CD4-positive, alpha-beta T cell treated with Interleukin-21 for 1 hour (primary cell): ENCODE measurements around the gene ATAD5.
"Not testable (repeated sequence)": the region's sequence is repeated elsewhere in the genome, so short reads cannot be mapped to it uniquely, and the experiment has no call there.

Experiments used
- DNase-seq: peaks from one replicate; pipeline ENCODE4 v3.0.0-alpha.2; 2020

Gene ATAD5

DNA sequence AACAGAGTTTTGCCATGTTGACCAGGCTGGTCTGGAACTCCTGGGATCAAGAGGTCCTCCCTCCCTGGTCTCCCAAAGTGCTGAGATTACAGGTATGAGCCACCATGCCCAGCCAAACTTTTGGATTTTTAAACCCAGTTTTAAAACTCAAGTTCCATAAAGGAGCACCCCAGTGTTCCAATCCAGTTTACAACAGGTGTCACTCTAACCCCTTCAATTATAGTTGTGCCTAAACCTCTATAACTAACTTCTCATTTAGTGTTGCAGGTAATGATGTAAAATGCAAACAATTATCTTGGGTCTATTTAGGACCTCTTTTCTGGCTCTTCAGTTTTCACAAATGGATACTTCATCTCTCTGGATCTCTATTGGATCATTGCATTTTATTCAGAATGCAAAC is 82.2 kb downstream of the ATAD5 start:
- DNase-seq, result no peak

DNA sequence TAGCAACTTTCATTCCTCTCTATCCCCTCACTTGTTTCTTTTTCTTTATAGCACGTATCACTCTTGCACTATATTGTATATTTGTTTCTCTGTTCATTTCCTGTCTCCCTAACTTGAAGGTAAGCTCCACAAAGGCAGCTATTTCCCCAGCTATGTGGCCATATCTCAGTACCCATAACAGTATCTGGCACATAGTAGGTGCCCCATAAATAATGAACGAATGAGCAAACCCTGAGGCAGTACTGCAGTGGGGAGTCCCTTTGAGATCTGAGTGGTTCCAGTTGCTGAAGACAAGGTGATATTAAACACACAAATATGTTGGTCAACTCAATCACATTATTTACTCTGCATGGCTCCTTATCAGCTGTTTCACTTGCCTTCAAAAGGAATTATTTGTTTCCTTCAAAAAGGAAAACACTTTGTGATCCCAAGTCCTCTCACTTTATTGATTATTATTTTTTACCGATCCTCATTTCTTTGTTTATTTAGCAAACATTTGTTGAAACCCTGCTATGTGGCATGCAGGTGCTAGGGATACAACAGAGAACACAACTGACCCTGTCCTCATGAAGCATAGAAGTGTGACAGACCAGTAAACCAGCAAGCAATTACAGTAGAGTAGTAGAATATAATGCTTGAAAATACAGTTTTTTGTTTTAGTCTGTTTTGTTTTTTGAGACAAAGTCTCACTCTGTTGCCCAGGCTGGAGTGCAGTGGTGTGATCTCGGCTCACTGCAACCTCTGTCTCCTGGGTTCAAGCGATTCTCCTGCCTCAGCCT is 84.3 kb downstream of the ATAD5 start:
- DNase-seq, result no peak

- DNase-seq, result no peak
Measured at GRCh38 chr17:30917050-30917449, 85.3 kb downstream of the ATAD5 start.

DNA sequence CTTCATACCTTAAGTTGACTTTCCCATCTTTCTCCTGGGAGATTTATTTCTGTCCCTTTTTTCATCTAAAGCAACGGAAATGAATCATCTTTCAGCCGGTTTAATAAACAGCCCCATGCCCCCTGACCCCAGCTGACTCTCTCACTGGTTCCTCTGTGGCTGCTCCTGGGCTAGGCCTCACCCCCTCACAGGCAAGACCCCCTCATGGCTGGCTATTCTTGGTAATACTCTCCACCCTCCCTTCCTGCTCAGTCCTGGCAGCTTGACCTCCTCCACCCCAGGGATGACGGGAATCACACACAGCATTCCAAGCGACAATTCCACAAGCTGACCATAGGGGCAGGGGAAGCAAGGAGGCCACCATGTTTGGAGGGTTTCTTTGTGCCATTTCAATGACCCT is 88.5 kb downstream of the ATAD5 start:
- no peak for DNase-seq

- no peak for DNase-seq
Measured at GRCh38 chr17:30920683-30921543, 89.1 kb downstream of the ATAD5 start.

DNA sequence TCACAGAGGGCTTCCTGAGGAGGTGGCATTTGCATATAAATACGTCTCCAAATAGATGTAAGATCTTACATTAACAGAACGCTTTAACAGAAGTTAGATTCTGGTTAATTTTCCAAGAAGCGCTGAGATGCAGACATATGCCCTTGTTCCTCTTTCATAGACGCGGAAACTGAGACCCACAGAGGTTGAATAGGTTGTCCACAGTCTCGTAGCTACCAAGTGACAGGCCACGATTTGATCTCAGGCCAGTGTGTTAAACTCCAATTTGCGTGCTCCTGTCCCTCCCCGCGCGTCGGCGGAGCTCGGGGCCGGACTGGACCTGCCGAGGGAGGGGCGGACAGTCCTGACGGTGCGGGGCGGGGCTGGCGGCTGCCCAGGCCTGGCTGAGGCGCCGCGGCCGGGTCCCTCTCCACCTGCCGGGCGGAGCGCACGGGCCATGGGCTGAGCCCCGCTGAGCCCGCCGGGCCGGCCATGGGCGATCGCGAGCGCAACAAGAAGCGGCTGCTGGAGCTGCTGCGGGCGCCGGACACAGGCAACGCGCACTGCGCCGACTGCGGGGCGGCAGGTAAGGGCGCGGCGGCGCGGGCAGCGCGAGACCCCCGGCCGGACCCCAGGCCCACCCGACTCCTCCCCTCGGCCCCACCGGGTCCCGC is 89.9 kb downstream of the ATAD5 start, which contains the start of gene ADAP2:
Gene ADAP2 (plus strand): TSS at position 402 of the 653 bp plus-strand sequence. CDS start 70 bp downstream, at position 472.
- DNase-seq, result no peak

GRCh38 chr17:30922235-30923030 is 90.7 kb downstream of the ATAD5 start:
- no peak for DNase-seq

- DNase-seq, result no peak
Measured at GRCh38 chr17:30924341-30924740, 92.6 kb downstream of the ATAD5 start.

DNA sequence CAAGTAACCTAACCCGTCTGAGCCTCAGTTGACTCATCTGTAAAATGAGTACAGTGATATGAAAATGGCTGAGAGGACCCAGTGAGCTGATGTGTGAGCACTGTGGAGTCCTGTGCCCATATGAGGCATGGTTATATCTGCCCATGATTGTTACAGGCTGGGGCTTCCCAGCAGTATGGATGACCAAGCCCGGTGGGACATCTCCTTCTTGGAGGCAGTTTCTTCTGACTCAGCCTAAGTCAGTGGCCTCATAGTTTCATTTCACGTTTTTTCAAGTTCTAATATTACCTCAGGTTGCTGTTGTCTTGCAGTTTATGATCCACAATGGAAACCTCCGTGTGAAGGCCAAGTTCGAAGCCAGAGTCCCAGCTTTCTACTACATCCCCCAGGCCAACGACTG is 94.8 kb downstream of the ATAD5 start:
- DNase-seq, result no peak

- no peak for DNase-seq
Measured at GRCh38 chr17:30927756-30928155, 96.0 kb downstream of the ATAD5 start.

DNA sequence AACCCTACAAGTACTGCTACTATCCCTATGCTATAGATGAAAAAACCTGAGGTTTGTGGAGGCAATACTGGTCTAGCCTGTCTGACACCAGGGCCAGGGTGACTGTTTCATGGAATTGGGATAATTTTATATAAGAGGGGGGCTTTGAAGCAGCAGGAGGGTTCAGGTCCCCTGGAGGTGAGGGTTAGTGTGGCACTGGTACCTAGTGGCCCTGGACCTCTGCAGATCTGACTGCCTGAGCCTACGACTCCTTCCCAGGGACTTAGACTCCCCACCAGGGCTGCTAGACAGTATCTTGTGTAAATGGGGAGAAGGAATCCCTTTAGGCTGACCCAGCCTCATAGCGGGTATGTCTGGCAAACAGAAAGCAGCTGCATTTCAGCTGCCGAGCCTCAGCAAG is 96.8 kb downstream of the ATAD5 start:
- DNase-seq, result no peak

GRCh38 chr17:30929081-30929633 is 97.4 kb downstream of the ATAD5 start:
- no peak for DNase-seq

DNA sequence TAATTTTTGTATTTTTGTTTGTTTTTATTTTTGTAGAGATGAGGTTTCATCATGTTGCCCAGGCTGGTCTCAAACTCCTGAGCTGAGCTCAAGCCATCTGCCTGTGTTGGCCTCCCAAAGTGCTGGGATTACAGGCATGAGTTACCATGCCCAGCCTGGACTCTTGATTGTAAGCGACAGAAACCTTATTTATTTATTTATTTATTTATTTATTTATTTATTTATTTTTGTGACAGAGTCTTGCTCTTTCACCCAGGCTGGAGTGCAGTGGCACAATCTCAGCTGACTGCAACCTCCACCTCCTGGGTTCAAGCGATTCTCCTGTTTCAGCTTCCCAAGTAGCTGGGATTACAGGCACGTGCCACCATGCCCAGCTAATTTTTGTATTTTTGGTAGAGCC is 98.1 kb downstream of the ATAD5 start:
- DNase-seq, result not testable (repeated sequence)

DNA sequence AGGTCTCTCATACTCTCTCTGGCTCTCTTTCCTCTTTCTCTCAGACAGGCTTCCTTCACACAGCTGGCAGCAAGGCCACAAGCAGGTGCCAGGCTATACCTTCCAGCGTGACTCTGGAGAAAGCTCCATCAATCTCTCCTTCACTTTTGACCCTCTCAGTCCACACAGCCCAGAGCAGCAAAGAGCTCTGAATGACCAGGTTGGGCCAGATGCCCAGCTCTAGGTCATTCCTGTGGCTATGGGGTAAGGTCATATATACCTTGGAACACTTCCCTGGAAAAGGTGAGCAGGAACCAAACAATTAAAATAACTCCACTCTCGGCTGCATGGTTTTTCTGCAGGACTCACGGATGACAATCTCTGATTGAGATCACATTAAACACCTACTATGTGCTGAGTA is 98.7 kb downstream of the ATAD5 start:
- DNase-seq, result no peak

GRCh38 chr17:30931582-30931981 is 99.8 kb downstream of the ATAD5 start:
- DNase-seq, result not testable (repeated sequence)

DNA sequence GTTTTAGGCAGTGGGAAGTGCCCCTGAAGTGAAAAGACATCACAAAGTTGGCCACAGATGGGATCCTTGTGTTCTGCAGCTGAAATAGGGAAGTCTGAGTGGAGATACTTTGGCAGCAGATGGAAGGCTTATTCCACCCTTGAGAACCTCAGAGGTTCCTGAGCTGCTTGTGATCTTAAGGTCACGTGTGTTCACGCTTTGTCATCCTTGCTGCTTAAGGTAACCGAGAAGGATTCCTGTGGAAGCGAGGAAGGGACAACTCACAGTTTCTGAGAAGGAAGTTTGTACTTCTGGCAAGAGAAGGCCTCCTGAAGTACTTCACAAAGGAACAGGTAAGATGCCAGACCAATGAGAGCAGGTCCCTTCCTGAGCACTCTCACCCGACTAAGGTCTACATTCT is 102.2 kb downstream of the ATAD5 start:
- DNase-seq, result no peak

- DNase-seq, result peak; percentile 6
Measured at GRCh38 chr17:30939051-30939689, 107.4 kb downstream of the ATAD5 start.

DNA sequence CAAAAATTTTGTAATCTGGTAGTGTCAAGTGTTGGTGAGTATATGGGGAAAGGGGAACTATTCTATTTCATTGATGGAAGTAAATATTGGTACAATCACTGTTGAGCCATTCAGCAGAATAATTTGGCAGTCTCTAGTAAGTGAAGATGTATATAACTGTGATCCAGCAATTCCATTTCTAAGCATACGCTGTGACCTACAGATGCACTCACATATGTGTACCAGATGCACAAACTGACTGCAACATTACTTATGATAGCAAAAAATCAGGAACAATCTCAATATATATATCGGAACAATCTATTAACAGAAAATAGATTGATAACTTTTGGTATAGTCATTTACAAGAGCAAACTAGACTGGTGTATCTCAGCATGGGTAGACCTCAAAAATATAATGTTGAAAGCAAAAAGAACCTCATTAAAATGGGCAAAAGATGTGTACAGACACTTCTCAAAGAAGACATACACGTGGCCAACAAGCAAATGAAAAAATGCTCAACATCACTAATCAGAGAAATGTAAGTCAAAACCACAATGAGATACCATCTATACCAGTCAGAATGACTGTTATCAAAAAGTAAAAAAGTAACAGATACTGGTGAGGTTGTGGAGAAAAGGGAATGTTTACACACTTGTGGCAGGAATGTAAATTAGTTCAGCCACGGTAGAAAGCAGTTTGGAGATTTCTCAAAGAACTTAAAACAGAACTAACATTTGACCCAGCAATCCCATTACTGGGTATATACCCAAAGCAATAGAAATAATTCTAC is 110.7 kb downstream of the ATAD5 start:
- no peak for DNase-seq
